Measurements from ENCODE around the gene GAPDH. TPM values are rescaled to one million over a fixed set of nuclear protein-coding genes. Genes with fewer than 3 reads are reported as not detected.
A peak's percentile ranks its signal among the peaks of the same experiment; 100 is the strongest.

GAPDH gene
- total RNA-seq, 6 experiments from 2014 or later = 6,263 to 7,539 (median 6,900) TPM

DNA sequence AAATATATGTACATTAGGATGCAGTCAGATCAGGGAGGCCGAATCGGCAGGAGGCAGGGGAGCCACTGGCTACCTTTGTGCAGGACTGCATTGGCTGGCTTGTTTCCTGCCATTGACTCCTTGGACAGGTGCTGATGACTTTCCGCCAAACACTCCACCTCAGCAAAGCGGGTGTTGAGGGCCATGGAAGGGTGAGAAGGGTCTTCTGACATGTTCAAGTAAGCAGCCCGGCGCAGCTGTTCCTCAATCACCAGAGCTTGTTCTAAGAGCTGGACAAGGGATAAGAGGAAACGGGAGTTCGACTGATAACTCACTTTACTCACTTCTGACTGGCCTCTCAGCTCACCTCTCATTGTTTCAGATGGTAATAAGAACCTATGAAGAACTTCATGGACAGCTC is 38.7 kb downstream of the GAPDH start:
- Mint-ChIP-seq H3K27ac (no peak overlapping the region), H3K36me3 (ENCODE audit: low read depth) (peaks cover 58% of the 10 kb centered on the region), H3K4me1 (ENCODE audit: low read depth) (no peaks in the 10 kb centered on the region; the same call in 1 of the 2 replicates), H3K4me3 (no peak overlapping the region), H3K27me3 (ENCODE audit: insufficient read depth) (peaks cover 1% of the 10 kb centered on the region; the same call in 1 of the 2 replicates), H3K9me3 (peaks cover 2% of the 10 kb centered on the region; the same call in 1 of the 2 replicates)
- no peak for DNase-seq
- TF ChIP-seq, protein P1, sequence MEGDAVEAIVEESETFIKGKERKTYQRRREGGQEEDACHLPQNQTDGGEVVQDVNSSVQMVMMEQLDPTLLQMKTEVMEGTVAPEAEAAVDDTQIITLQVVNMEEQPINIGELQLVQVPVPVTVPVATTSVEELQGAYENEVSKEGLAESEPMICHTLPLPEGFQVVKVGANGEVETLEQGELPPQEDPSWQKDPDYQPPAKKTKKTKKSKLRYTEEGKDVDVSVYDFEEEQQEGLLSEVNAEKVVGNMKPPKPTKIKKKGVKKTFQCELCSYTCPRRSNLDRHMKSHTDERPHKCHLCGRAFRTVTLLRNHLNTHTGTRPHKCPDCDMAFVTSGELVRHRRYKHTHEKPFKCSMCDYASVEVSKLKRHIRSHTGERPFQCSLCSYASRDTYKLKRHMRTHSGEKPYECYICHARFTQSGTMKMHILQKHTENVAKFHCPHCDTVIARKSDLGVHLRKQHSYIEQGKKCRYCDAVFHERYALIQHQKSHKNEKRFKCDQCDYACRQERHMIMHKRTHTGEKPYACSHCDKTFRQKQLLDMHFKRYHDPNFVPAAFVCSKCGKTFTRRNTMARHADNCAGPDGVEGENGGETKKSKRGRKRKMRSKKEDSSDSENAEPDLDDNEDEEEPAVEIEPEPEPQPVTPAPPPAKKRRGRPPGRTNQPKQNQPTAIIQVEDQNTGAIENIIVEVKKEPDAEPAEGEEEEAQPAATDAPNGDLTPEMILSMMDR (IDR thresholded peaks at IDR 0.05) = no peak

DNA sequence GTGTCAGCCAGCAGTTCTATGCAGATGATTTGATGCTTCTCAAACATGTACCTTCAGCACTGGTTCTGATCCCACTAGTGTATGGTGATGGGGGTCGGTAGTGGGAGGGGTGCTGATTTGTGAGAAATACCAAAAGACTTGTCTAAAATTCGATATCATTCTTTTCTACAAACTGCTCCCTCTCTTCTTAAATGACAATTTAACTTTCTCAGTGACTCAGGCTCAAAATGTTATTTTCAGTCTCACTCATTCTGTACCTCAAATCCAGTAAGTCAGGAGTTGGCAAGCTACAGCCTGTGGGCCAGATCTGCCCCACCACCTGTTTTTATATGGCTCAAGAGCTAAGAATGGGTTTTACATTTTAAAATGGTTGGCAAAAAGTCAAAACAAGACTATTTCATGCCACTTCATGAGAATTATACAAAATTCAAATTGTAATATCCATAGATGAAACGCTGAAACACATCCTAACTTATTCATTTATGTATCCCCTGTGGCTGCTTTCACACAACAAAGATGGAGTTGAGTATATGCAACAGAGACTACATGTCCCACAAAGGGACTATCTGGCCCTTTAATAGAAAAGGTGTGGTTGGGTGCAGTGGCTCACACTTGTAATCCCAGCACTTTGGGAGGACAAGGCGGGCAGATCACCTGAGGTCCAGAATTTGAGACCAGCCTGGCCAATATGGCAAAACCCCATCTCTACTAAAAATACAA is 40.4 kb downstream of the GAPDH start:
- Mint-ChIP-seq H3K27me3 (ENCODE audit: insufficient read depth) (no peaks in the 10 kb centered on the region), H3K4me1 (ENCODE audit: low read depth) (no peaks in the 10 kb centered on the region), H3K9me3 (no peaks in the 10 kb centered on the region), H3K27ac (no peak overlapping the region), H3K4me3 (no peak overlapping the region), H3K36me3 (ENCODE audit: low read depth) (peaks cover 59% of the 10 kb centered on the region)
- no peak for DNase-seq
- TF ChIP-seq, protein P1 (IDR thresholded peaks at IDR 0.05) = no peak

DNA sequence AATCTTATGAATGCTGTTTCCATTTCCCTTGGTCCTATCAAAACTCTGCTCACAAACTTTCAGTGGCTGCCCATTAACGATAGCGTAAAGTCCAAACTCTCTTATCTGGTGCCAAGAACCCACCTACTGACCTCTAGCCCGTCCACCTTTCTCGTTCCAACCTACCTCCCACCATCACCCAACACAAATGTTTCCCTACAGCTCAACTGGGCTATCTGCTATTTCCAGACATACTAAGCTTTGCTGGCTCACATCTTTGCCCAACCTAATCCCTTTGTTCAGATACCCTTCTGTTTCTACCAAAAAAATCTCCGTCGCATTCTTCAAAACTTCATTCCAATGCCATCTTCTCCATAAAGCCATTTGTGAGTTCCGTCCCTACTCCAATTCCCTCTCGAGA is 41.3 kb downstream of the GAPDH start:
- no peaks in the 10 kb centered on the region for H3K9me3 Mint-ChIP-seq
- DNase-seq = no peak
- H3K4me1 Mint-ChIP-seq (ENCODE audit: low read depth) = no peaks in the 10 kb centered on the region
- peaks cover 51% of the 10 kb centered on the region for H3K36me3 Mint-ChIP-seq (ENCODE audit: low read depth)
- H3K27ac Mint-ChIP-seq = 0 out of 2 replicates have a peak overlapping the region, but pooled peaks have one; percentile 17
- no peak overlapping the region for H3K4me3 Mint-ChIP-seq
- TF ChIP-seq, protein P1 (IDR thresholded peaks at IDR 0.05) = no peak
- H3K27me3 Mint-ChIP-seq (ENCODE audit: insufficient read depth) = no peaks in the 10 kb centered on the region

DNA sequence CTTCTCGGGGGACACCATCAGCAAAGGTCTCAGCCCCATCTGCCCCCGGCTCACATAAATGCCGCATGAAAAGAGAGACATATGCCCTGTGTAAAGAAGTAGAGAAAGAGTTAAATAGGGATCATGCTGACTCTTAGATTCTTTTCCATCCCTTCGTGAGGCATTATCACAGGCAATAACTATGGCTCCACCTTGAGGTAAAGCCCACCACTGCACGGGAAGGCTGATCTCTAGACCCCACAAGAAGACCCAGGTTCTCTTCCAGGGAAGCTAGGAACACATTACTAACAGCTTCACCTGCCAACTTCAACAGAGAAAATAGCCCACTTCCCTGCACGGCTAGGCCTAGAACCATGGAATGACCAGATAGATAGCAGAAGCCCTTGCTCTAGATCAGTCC is 47.9 kb downstream of the GAPDH start:
- Mint-ChIP-seq H3K36me3 (ENCODE audit: low read depth) (peaks cover 41% of the 10 kb centered on the region), H3K4me1 (ENCODE audit: low read depth) (peaks cover 6% of the 10 kb centered on the region), H3K27ac (no peak overlapping the region), H3K4me3 (no peak overlapping the region), H3K27me3 (ENCODE audit: insufficient read depth) (no peaks in the 10 kb centered on the region), H3K9me3 (no peaks in the 10 kb centered on the region)
- TF ChIP-seq, protein P1 (IDR thresholded peaks at IDR 0.05) = no peak
- DNase-seq = no peak

DNA sequence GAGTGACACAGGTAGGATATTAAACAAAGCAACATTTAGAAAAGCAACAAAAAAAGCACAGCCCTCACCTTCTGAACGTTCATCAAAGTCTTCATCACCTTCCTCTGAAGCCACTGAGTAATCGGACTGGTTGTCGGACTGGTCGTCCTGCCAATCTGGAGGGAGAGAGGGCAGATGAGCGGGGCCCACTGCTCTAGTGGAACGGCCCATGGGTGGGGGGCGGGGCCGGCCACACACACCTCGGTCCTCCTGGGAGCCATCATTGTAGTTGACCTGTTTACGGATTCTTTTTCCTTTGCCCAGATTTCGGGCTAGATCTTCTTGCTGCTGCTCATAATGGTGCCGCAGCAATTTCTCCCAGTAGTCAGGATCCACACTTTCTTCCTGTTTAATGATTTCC is 48.6 kb downstream of the GAPDH start:
- Mint-ChIP-seq H3K4me3 (no peak overlapping the region), H3K9me3 (no peaks in the 10 kb centered on the region), H3K27me3 (ENCODE audit: insufficient read depth) (no peaks in the 10 kb centered on the region), H3K27ac (no peak overlapping the region), H3K36me3 (ENCODE audit: low read depth) (peaks cover 41% of the 10 kb centered on the region), H3K4me1 (ENCODE audit: low read depth) (peaks cover 13% of the 10 kb centered on the region)
- TF ChIP-seq, protein P1 (IDR thresholded peaks at IDR 0.05) = no peak
- no peak for DNase-seq
